Ectodermal cell (in vitro differentiated cells): ENCODE data around the gene DCP1B.

Experiments
- H3K27ac ChIP-seq: 2 replicates; pipeline ENCODE4 v1.7.0; 2013; ENCODE audit warnings: mild to moderate bottlenecking, low read depth, low read length; ENCODE audit not compliant: insufficient read depth, poor library complexity, severe bottlenecking
- H3K27me3 ChIP-seq: 2 replicates; pipeline ENCODE4 v1.7.0; 2013; ENCODE audit warnings: mild to moderate bottlenecking, low read length; ENCODE audit not compliant: insufficient read depth, control insufficient read depth, poor library complexity, severe bottlenecking
- H3K36me3 ChIP-seq: one replicate; pipeline ENCODE4 v1.7.0; 2013; ENCODE audit warnings: low read length; ENCODE audit not compliant: control insufficient read depth, insufficient read depth
- H3K4me1 ChIP-seq: one replicate; pipeline ENCODE4 v1.7.0; 2013; ENCODE audit warnings: low read length; ENCODE audit not compliant: control insufficient read depth, insufficient read depth
- H3K4me3 ChIP-seq: 2 replicates; pipeline ENCODE4 v1.7.0; 2013; ENCODE audit warnings: low read depth, low read length, control low read depth; ENCODE audit not compliant: insufficient read depth
- H3K9me3 ChIP-seq: 2 replicates; pipeline ENCODE4 v1.7.0; 2013; ENCODE audit warnings: mild to moderate bottlenecking, low read length, moderate library complexity; ENCODE audit not compliant: control insufficient read depth
- WGBS, 2 experiments: methylation state at CpG; one replicate each; pipeline ENCODE4 v1.1.7; 2013; ENCODE audit warnings: missing lambda C conversion rate in 2 of 2; 5-methylcytosine and 5-hydroxymethylcytosine counted together

DCP1B gene

DNA sequence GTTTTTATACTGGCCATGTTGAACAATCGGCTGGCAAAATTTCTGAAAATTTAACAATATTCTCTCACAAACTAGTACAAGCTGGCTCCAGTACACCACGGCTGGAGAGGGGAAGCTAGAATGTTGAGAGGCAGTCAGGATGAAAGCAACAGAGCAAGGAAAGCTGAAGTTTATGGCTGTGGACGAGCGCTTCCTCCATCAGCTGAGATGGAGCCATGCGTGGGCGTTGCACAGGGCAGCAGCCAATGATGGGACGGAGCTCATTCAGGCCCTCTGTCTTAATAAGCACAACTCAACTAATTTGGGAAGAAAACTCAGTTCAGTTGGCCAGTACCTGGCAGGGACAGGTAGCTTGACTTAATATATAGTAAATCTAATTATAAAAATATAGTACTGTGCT lies 14.1 kb upstream of the DCP1B start:
- Histone ChIP-seq H3K9me3 (no peaks in the 10 kb centered on the region), H3K4me3 (no peak overlapping the region), H3K4me1 (no peaks in the 10 kb centered on the region), H3K27me3 (no peaks in the 10 kb centered on the region), H3K27ac (no peak overlapping the region), H3K36me3 (no peaks in the 10 kb centered on the region)
- WGBS, 2 experiments: 93% methylated on average over 6 to 7 of the region's 7 CpGs

DNA sequence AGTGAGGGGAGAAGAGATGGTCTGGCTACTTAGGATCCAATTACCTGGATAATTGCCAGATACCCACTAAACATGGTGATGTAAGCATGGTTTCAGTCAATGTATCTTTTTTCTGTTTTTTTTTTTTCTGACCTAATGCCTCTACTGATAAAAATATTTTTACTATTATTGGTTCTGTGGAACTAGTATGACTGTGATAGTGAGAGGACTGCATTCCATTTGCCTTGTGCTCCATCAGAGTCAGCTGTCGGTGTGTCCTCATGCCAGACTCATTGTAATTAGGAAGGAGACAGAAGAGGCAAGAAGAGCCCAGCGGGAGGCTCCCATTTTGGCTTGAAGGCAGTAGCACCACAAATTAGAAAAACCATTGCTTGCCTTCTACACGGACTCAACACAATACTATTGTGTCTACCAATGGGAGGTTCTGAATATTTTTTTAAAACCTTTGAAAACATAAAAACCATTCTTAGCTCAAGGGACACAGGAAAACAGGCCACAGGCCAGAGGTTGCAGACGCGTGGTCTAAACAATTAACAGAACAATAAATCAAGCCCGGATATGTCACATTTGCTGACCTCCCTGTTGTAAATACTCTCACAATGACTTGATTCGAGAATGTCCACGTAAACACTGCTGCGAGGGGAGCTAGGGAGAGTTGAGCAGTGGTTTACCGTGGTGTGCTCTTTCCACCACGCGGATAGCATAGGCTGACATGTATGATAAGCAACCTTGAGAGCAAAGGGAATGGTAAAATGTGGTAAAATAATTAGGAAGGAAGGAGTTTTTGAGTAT lies 13.5 kb upstream of the DCP1B start:
- H3K4me3 ChIP-seq: no peak overlapping the region
- H3K27ac ChIP-seq: no peak overlapping the region
- H3K36me3 ChIP-seq: no peaks in the 10 kb centered on the region
- 56 to 62% methylated on average over 12 of the region's 12 CpGs for WGBS, 2 experiments
- H3K9me3 ChIP-seq: no peaks in the 10 kb centered on the region
- H3K27me3 ChIP-seq: no peaks in the 10 kb centered on the region
- H3K4me1 ChIP-seq: no peaks in the 10 kb centered on the region

DNA sequence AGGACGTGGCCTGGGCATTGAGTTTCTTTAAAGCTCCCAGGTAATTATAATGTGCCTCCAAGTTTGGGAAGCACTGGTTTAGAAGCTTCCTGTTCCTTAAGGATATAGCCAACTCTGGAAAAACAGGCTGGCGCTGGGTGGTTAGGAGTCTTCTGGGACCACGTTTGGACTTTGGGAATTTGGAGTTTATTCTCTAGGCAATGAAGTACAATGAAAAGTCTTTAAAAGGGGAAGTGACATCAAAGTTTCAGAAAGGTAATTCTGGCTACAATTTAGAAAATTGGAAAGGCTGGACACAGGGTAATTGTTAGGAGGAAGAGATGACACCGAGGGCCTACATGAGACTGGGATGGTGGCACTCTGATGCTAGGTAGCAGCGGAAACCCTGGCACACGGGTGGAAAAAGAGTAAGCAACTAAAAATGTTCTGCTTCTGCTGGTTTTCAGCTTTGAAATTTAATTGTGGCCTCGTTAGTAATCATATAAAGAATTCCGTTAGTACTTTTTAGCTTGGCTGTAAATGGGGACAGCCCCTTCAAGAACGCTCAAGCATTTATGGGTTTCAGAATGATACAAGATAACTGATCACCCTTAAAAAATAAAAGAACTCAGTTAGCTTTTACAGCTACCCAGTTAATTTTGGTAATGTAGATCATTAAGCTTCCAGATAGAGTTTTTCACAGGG lies 12.7 kb upstream of the DCP1B start:
- Histone ChIP-seq H3K4me1 (no peaks in the 10 kb centered on the region), H3K4me3 (no peak overlapping the region), H3K9me3 (no peaks in the 10 kb centered on the region), H3K27ac (no peak overlapping the region), H3K27me3 (no peaks in the 10 kb centered on the region), H3K36me3 (no peaks in the 10 kb centered on the region)
- WGBS, 2 experiments: 95 to 98% methylated on average over 9 of the region's 9 CpGs

DNA sequence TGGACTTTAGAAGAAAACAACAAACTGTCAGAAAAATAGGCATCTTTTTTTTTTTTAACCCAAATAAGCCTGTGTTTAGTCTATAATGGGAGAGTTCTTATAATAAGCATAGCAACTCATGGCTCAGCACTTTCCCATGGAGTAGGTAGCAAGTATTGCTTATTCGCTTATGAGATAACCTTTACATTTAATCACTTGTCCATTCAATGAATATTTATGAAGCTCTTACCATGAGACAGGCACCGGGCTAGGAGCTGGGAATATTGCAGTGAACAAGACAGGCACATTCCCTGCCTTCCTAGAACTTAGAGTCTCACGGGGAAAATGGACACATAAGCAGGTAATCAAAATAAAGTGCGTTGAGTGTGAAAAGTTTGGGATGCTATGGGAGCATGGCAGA lies 10.0 kb upstream of the DCP1B start:
- H3K4me1 ChIP-seq: no peaks in the 10 kb centered on the region
- H3K4me3 ChIP-seq: no peak overlapping the region
- whole genome bisulfite sequencing, 2 experiments: 94 to 96% methylated on average over 4 of the region's 4 CpGs
- no peak overlapping the region for H3K27ac ChIP-seq
- no peaks in the 10 kb centered on the region for H3K36me3 ChIP-seq
- no peaks in the 10 kb centered on the region for H3K9me3 ChIP-seq
- H3K27me3 ChIP-seq: no peaks in the 10 kb centered on the region

DNA sequence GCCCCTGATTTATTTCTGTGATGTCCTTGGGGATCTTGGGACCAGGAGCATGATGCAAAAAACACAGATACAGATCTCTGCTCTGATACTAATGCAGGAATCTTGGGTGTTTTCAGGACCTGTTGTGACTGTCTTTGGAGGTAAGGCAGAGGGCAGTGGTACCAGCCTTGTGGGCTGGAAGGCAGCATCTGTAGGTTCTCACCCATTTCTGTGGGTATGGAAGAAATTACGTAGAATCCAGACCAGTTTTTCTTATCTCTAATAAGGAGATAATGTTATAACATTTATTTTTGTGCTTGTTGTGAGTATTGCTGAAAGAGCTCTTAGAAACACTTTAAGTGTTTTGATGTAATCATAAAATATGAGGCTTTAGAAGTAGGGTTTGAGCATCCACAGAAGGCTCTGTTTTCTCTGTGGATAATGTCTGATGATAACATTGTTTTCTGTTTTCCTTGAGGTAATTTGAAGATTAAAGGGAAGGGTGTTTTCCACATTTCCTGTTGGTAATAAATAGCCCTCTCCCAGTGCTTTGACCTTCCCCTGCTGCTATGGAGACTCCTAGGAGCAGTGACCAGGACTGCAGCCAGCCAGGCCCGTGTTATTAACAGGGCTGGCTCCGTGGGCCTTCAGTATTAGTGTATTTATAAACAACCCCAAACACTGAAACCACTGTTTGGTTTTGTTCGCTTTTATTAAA lies 9.4 kb upstream of the DCP1B start:
- Histone ChIP-seq H3K27ac (no peak overlapping the region), H3K4me3 (no peak overlapping the region), H3K9me3 (no peaks in the 10 kb centered on the region), H3K36me3 (no peaks in the 10 kb centered on the region), H3K4me1 (no peaks in the 10 kb centered on the region), H3K27me3 (no peaks in the 10 kb centered on the region)
- WGBS, 2 experiments: 75 to 80% methylated on average over 1 to 4 of the region's 4 CpGs

DNA sequence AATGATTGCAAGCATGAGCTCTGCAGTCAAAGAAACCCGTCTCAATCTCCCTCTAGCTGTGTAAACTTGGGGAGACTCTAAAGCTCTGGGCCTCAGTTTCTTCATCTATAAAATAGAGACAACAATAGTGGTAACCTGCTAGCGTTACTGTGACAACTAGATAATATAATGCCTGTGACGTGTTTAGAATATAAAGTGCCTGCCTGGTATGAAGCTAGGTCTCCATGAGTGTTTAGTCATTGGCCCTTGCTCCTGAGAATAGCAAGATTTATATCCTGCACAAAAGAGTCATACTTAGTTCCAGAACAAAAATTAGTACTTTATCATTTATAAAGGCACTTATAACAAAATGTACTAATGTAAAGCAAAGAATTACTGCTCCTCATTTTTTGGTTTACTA lies 8.8 kb upstream of the DCP1B start:
- H3K27me3 ChIP-seq: no peaks in the 10 kb centered on the region
- WGBS, 2 experiments: 93 to 94% methylated on average over 3 of the region's 3 CpGs
- H3K9me3 ChIP-seq: no peaks in the 10 kb centered on the region
- no peak overlapping the region for H3K27ac ChIP-seq
- H3K4me1 ChIP-seq: no peaks in the 10 kb centered on the region
- no peak overlapping the region for H3K4me3 ChIP-seq
- no peaks in the 10 kb centered on the region for H3K36me3 ChIP-seq

DNA sequence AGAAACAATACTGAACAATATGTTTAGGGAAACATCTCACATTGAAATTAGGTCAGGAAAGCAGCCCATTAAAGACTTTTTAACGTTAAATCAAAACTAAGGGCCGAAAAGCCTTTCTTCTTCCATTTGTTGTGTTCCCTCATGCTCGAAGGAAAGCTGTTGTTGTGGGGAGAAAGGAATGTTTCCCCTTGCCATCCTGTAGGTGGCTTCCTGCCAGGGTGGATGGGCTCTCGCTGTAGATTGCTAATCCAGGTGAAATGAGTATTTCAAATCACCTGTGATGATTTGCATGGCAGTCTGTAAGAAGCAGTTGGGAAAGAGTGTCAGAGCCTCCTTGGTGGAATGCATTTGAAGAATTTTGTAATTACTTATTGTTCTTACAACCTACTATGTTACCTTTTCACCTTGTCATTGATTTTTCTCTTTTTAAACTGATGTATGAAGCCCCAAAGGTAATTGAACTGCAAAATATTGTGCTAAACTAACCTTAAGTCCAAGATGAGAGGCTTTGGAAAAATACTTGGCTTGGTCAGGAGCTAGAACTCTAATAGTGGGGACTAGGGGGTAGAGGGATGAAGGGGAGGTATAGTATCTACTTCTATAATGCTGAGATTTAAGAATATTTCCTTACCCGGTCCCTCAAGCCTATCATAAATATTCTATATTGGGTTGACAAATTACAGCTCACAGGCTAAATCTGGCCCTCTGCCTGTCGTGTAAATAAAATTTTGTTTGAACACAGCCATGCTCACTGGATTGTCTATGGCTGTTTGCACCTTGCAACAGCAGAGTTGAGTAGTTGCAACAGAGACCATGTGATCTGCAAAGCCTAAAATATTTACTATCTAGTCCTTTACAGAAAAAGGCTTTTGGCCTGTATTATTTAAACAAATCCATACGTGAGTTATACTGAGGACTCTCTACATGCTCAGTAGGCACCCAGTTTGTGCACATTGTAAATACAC lies 7.7 kb upstream of the DCP1B start:
- no peak overlapping the region for H3K4me3 ChIP-seq
- H3K4me1 ChIP-seq: no peaks in the 10 kb centered on the region
- H3K36me3 ChIP-seq: no peaks in the 10 kb centered on the region
- 76 to 79% methylated on average over 7 of the region's 7 CpGs for WGBS, 2 experiments
- no peaks in the 10 kb centered on the region for H3K27me3 ChIP-seq
- H3K27ac ChIP-seq: no peak overlapping the region
- H3K9me3 ChIP-seq: no peaks in the 10 kb centered on the region

DNA sequence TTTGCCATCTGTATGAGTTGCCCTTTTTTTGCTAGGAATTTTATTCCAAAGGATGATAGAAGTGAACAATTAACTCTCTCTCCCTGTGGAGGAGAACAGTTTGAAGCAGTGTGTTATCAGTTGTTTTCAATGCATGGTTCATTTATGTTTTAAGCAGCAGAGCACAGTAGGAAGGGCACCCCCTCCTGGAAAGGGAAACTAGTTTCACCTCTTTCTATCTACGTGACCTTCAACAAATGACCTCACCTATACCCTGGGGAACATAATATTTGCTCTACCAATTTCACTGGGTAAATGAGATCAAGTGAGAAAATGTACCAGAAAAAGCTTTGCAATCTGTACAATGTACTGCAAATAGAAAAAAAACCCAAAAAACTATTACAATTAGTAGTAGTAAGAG lies 5.4 kb upstream of the DCP1B start:
- Histone ChIP-seq H3K36me3 (no peaks in the 10 kb centered on the region), H3K4me3 (no peak overlapping the region), H3K4me1 (no peaks in the 10 kb centered on the region), H3K27me3 (no peaks in the 10 kb centered on the region), H3K27ac (no peak overlapping the region), H3K9me3 (no peaks in the 10 kb centered on the region)
- 29% methylated on average over 1 of the region's 1 CpG; no CpG with 5 or more reads in 1 of the 2 experiments for WGBS, 2 experiments

DNA sequence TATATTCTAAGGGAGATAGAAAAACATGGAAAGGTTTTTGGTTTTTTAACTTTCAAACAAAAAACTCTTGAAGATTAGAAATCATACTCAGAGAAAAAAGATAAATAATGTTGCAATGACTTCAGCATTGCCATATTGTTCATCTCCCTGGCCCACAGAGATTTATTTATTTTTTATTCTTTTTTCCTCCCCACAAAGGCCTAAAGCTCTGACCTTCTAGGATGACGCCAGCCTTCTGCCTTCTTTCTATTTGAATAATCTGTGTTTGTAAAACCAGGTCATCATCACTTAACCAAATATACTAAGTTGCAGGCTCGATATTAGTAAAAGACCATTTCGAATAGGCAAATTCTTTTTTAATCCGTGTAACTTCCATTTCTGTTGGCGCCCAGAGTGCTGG lies 4.4 kb upstream of the DCP1B start:
- Histone ChIP-seq H3K36me3 (no peaks in the 10 kb centered on the region), H3K9me3 (no peaks in the 10 kb centered on the region), H3K27me3 (no peaks in the 10 kb centered on the region), H3K4me1 (no peaks in the 10 kb centered on the region), H3K27ac (no peak overlapping the region), H3K4me3 (no peak overlapping the region)
- WGBS, 2 experiments: 92 to 94% methylated on average over 5 of the region's 5 CpGs
